Psoas muscle (tissue), 8 donors: Measurements from ENCODE around the gene GABBR2. TPM values are rescaled to one million over a fixed set of nuclear protein-coding genes. Genes with fewer than 3 reads are reported as not detected.
A peak's percentile ranks its signal among the peaks of the same experiment; 100 is the strongest.

Experiments
- ATAC-seq, 4 donors: fragments of 200-7000 bp; cut with Tn5 transposase; one replicate each; pipeline ENCODE4 v1.9.1; 2020; ENCODE audit warnings: moderate library complexity in 3 of 4, mild to moderate bottlenecking in 2 of 4
- DNase-seq, 2 donors: peaks; one replicate each; pipeline ENCODE4 v3.0.0-alpha.2; 2020
- H3K27ac ChIP-seq: fragments of 200-600 bp; one replicate; pipeline ENCODE4 v1.8.0; 2022
- H3K27me3 ChIP-seq, 3 donors: fragments of 200-600 bp in 1 of 3; one replicate each; pipeline versions ENCODE4 v1.6.1 to v1.8.0; 2013 to 2022; ENCODE audit warnings: low read length in 2 of 3, mild to moderate bottlenecking in 2 of 3, moderate library complexity in 1 of 3; ENCODE audit not compliant: insufficient read depth in 3 of 3
- H3K36me3 ChIP-seq, 2 donors: fragments of 200-600 bp in 1 of 2; one replicate each; pipeline versions ENCODE4 v1.6.1 to v1.8.0; 2013 to 2022; ENCODE audit warnings: low read depth in 1 of 2, mild to moderate bottlenecking in 1 of 2, moderate library complexity in 1 of 2; ENCODE audit not compliant: insufficient read depth in 1 of 2
- H3K4me1 ChIP-seq: fragments of 200-600 bp; one replicate; pipeline ENCODE4 v1.8.0; 2022
- H3K4me3 ChIP-seq: fragments of 200-600 bp; one replicate; pipeline ENCODE4 v1.8.0; 2022; ENCODE audit warnings: mild to moderate bottlenecking
- H3K9me3 ChIP-seq: fragments of 200-600 bp; one replicate; pipeline ENCODE4 v1.8.0; 2022
- WGBS, 3 donors: extraction: QIAGEN DNeasy Blood & Tissue Kit; methylation state at CpG; one replicate each; pipeline versions ENCODE4 v1.1.6 to v1.1.7; 2013; 5-methylcytosine and 5-hydroxymethylcytosine counted together
- intact Hi-C, 2 donors: fragments of 100-400 bp; cut with DNase I; formaldehyde crosslinking; loops; one replicate each; pipeline versions ENCODE4 v1.11.0 to v1.14.2; 2022
- long read RNA-seq, 2 donors: library from polyadenylated mRNA; unstranded; transcript quantifications; one replicate each; pipeline ENCODE4 v2.0.0, GENCODE V29; 2021
- polyA plus RNA-seq, 3 donors: library from polyadenylated mRNA; stranded (reverse); fragments of 200-250 nt; gene quantifications; one replicate each; pipeline ENCODE4 v1.2.3, GENCODE V29; 2013
- total RNA-seq, 4 donors: library from RNA; stranded (reverse); fragmentation: NEBNext Ultra II Directional in 2 of 4; extraction: Animal tissue kit (Norgen Biotek cat#: 25700) in 2 of 4; gene quantifications; one replicate each; pipeline versions ENCODE4 v1.2.1 to v1.2.4, GENCODE V29; 2021 to 2023
- TF ChIP-seq, protein P1 (sequence below): fragments of 200-600 bp; IDR thresholded peaks from one replicate; pipeline ENCODE4 v1.8.0; 2022; ENCODE audit warnings: antibody characterized with exemption
- donor health status: healthy with polysubstance abuse.
- donor health status: DM: no; HTN: no; CAD: no; lungs with moderate emphysema.
- donor health status: Bipolar disorder and iron deficiency.
- donor health status: healthy.
- donor health status: DM: yes; HTN: yes; CAD: no.
- donor health status: DM: no; HTN: no; CAD: no.
- donor health status: DM: no; HTN: no; CAD: no.
- donor health status: DM: yes; HTN: yes; CAD: no.

The GABBR2 gene
- total RNA-seq (under 1 TPM; 0.38 to 0.66 (median 0.42) TPM), polyA plus RNA-seq (under 1 TPM; 0.08 to 0.34 (median 0.14) TPM)
- long read RNA-seq, donor 1 = 0 reads
- long read RNA-seq, donor 2, full-length matches to known transcripts = 1 of 2 reads
- long read RNA-seq, donor 2, partial matches to known transcripts = 1 of 2 reads
- long read RNA-seq, donor 2, other reads (novel, unspliced or antisense) = 0 of 2 reads

DNA sequence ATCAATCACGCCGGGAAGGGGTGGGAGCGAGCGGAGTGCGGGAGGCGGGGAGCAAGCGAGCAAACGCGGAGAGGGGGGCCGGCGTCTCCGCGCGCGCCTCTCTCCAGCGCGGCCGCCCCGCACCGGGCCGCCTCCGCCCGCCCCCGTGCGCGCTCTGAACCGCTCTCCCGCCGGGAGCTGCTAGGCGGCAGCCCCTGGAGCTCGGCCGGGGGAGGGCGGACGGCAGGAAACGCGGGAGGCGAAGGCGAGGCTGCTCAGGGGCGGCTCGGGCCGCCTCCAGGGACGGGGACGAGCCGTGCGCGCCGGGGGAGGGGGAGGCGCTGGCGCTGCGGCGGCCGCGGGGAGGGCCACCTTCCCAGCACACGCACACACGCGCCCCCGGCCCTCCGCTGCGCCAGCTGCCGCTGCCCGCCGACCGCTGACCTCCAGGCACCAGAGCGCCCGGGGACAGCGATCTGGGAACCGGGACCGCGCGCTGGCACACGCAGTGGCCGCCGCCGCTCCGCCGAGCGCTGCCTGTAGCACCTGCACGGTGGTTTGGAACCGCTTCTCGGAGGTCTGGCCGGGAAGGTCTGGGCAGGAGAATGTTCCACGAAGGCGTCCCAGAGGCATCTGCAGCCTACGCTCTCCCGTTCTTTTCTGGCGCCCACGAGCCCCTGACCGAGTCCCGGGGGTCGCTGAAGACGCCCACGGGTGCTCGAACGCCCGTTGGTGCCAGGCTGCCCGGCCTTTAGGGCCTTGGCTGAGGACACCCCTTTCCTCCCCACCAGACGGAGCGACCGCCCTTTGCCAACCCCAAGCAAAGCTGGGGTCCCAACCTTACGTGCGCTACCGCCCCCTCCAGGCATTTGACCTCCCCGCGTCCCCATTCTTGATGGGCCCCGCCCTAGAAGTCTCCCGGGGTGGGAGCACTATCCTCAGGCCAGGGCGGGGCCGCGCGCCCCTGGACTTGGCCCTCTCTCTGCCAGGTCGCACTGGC lies at the start of gene GABBR2:
Gene GABBR2, minus strand, starts transcription at position 3 of the 979 bp plus-strand sequence. CDS start 198 bp downstream, outside the sequence.
- Histone ChIP-seq H3K4me3 (peak within 1 kb of the TSS; percentile 57), H3K9me3 (no peaks in the 10 kb centered on the region), H3K27ac (no peak within 1 kb of the TSS), H3K4me1 (no peaks in the 10 kb centered on the region), H3K36me3 (no peaks in the 10 kb centered on the region), H3K27me3 (peaks cover 7 to 78% (median 11%) of the 10 kb centered on the region in 3 donors)
- 1 to 2% (median 2%) methylated on average over 52 to 110 of the region's 111 CpGs for WGBS, 3 donors
- intact Hi-C loops = no loop called here
- no peak for ATAC-seq
- TF ChIP-seq, protein P1, sequence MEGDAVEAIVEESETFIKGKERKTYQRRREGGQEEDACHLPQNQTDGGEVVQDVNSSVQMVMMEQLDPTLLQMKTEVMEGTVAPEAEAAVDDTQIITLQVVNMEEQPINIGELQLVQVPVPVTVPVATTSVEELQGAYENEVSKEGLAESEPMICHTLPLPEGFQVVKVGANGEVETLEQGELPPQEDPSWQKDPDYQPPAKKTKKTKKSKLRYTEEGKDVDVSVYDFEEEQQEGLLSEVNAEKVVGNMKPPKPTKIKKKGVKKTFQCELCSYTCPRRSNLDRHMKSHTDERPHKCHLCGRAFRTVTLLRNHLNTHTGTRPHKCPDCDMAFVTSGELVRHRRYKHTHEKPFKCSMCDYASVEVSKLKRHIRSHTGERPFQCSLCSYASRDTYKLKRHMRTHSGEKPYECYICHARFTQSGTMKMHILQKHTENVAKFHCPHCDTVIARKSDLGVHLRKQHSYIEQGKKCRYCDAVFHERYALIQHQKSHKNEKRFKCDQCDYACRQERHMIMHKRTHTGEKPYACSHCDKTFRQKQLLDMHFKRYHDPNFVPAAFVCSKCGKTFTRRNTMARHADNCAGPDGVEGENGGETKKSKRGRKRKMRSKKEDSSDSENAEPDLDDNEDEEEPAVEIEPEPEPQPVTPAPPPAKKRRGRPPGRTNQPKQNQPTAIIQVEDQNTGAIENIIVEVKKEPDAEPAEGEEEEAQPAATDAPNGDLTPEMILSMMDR = no peak
- no peak for DNase-seq

DNA sequence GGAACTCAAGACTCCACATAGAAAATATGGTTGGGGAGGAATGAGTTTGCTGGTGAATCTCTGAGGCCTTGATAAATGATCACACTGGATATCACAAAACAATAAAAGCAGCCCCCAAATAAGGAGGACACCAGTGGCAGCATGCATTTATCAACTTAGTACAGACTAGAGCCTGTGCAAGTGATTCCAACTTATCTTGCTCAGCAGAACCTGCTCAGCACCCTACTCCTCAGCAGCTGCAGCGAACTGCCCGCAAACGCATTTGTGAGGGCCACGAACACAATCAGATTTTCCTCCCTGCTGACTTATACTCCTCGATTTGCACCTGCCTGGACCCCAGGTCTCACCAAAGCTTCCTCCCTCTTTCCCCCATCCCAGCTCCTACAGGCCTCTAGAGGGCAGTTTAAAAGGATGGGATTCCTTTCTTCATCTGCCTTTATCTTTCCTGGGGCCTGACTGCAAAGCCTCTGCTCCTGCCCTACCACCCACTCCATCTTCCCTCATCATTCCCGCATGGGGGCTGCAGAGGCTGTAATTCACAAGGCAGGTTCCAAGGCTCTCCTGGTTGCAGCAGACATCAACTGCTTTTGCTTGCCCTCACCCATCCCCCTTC lies 46.4 kb upstream of the GABBR2 start:
- no peak for ATAC-seq
- Histone ChIP-seq H3K9me3 (peaks cover 8% of the 10 kb centered on the region), H3K4me1 (no peaks in the 10 kb centered on the region), H3K36me3 (peaks cover 8 to 65% of the 10 kb centered on the region in 2 donors), H3K4me3 (no peak overlapping the region), H3K27me3 (no peaks in the 10 kb centered on the region), H3K27ac (no peak overlapping the region)
- TF ChIP-seq, protein P1 = no peak
- intact Hi-C loops = no loop called here
- 91 to 94% (median 93%) methylated on average over 6 of the region's 6 CpGs for WGBS, 3 donors
- DNase-seq = no peak

DNA sequence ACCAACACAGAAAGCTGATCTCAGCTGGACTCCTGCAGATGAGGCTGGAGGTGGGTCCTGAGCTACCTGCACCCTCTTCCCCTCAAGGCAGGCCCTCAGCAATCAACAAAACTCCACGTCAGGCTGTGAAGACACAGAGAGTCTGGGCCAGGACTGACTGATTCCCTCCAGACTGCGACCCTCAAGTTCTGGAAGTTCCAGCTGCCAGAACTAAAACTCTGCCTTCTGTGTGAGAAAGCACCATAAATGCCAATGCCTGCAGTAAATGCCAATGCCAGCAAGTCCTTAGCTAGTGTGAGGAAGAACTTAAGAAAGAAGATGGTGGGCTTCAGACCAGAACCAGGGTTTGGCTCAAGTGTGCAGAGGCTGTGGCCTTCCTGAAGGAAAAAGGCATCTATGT lies 42.5 kb upstream of the GABBR2 start:
- TF ChIP-seq, protein P1 = no peak
- Histone ChIP-seq H3K4me3 (no peak overlapping the region), H3K27me3 (no peaks in the 10 kb centered on the region), H3K27ac (no peak overlapping the region), H3K4me1 (no peaks in the 10 kb centered on the region), H3K9me3 (no peaks in the 10 kb centered on the region), H3K36me3 (peaks cover 7 to 65% of the 10 kb centered on the region in 2 donors)
- WGBS, 3 donors = 80 to 92% (median 86%) methylated on average over 2 of the region's 2 CpGs
- ATAC-seq (no peak), DNase-seq (no peak)
- intact Hi-C loops = no loop called here

DNA sequence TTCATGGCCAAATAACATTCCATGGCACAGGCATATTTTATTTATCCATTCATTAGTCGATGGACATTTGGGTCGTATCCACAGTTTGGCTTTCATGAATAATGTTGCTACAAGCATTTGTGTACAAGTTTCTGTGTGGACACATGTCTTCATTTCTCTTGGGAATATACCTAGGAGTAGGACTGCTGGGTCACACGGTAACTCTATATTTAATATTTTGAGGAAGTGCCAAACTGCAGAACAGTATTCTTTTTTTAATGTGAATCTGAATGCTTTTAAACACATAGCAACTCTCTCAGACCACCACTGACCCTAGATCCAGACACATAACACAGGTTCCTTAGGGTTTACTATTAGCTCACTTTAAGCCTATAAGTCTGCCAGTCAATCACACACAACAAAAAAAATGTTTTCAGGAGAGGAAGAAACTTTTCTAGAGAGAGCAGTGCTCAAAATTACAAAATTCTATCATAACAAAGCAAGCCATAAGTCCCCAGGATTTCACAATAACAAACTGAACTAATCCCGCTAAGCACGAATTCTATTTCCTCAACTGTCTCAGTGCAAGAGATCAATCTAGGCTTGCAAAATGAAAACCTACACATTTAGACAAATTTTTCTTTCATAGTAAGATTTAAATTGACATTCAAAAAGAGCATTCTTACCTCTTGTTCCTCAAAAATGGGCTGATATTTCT lies 41.8 kb upstream of the GABBR2 start:
- no peak for ATAC-seq
- Histone ChIP-seq H3K4me1 (no peaks in the 10 kb centered on the region), H3K36me3 (peaks cover 6 to 60% of the 10 kb centered on the region in 2 donors), H3K27ac (no peak overlapping the region), H3K4me3 (no peak overlapping the region), H3K27me3 (no peaks in the 10 kb centered on the region), H3K9me3 (no peaks in the 10 kb centered on the region)
- WGBS, 3 donors = 83 to 90% (median 85%) methylated on average over 5 of the region's 5 CpGs
- intact Hi-C loops = no loop called here
- no peak for DNase-seq
- TF ChIP-seq, protein P1 = no peak
